NCI-H2196 (cell line): ENCODE data around the gene CRACDL.

Experiments used
- DNase-seq: peaks from one replicate; lab custom pipeline; 2025; ENCODE audit not compliant: unreplicated experiment; lab: John Stamatoyannopoulos, UW

The CRACDL gene

GRCh38 chr2:98778741-98779483 is 157.1 kb downstream of the CRACDL start:
- no peak for DNase-seq

DNA sequence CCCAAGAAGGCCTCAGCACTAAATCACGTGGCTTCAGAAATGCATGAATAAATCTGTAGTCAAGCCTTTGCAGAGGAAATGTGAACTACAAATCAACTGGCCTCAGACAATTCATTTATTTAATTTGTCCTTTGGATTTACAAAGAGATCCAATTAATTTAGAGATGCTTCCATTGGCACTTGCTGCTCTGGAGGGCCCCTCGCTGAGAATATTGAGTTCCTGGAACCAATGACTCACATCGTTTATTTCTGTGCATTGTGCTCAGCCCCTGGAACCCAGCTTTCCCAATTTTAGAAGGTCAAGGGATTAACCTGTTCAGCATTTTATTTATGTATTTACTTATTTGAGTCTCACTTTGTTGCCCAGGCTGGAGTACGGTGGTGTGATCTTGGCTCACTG is 157.9 kb downstream of the CRACDL start:
- DNase-seq = no peak

DNA sequence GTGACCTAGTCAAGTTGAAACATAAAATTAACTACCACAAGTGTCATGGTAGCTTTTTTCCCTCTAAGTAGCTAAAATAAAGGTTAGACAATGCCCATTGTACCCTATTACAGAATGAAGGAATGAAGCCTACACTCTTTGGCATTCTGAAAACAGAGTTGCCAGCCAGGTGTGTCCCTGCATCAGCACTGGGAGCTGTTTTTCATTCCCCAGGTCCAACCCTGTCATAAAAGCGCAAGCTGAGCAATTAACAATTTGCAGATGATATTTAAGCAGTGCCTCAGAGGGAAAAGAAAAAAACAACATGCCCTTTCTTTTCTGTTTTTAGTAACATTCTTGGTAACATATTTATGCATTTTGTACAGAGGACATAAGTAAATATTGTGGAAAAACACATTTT is 158.3 kb downstream of the CRACDL start:
- DNase-seq = no peak

GRCh38 chr2:98777076-98777475 is 158.9 kb downstream of the CRACDL start:
- DNase-seq = no peak

DNA sequence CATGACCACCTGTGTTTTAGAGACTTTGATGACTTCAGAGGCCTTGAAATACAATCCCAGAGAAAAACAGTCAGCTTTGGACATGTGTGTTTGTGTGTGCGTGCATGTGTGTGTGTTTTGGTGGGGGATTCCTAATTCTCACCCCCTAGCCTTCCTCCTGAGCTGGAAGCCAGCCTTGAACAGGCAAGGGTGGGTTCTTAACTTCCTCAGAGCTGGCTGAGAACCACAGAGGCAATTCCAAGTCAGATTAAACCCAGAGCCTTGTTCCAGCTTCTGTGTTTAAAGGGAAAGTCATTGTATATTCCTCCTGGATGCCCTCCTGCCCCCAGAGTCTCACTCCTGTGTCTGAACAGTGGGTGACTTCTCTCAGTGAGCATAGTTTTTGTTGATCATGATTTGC is 159.9 kb downstream of the CRACDL start:
- no peak for DNase-seq

DNA sequence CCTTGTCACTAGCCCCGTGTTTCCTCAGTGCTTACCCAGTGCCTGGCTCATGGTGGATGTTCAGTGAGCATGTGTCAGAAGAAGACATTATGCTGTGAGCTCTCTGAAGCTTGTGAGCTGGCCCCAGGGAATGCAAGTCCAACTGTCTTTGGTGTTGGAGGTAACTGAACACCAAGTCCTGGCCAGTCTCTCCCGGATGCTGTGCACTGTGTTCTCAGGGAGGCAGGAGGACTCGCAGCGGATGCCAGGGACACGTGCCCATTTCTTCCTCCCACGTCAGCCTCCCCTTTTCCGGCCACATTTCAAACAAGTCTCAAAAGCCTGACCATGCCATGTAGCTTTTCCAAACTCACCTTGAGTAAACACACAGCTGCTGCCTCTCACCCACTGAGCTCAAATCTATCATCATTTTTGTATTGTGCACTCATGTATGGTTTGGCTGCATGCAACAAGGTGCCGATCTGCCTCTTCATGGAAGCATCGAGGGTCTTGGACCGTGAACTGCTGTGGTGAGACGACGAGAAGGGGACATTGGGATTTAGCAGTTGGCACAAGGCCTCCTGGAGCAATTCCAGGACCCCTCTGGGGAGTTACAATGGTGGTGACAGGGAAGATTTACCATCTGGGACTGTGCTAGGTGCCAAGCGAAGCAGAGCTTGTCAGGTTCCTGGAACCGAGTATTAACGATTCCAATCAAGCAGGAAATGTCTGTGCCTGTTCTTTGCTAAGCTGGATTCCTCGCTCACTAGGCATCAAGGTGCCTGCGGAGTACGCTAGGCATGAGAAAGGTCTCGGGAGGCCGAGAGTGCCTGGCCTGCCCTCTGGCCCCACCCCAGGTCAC is 160.7 kb downstream of the CRACDL start:
- DNase-seq = peak; percentile 86

DNA sequence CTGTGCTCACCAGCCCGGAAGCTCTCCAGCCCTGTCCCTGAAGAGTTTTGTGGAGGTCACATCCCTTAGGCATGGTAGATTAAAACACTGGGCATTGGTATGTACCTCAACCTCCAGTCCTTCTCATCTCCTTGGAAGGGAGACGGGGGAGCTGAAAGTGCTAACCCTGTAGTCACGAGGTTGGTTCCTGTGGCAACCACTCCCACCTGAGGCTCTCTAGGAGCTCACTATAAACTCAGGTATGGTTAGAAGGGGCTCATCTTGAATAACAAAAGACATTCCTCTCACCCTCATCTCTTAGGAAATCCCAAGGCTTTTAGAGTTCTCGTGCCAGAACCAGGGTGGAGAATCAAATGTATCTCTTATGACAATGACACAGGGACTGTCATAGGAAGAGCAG is 162.1 kb downstream of the CRACDL start:
- DNase-seq = no peak

- no peak for DNase-seq
Measured at GRCh38 chr2:98773169-98773568, 162.9 kb downstream of the CRACDL start.

DNA sequence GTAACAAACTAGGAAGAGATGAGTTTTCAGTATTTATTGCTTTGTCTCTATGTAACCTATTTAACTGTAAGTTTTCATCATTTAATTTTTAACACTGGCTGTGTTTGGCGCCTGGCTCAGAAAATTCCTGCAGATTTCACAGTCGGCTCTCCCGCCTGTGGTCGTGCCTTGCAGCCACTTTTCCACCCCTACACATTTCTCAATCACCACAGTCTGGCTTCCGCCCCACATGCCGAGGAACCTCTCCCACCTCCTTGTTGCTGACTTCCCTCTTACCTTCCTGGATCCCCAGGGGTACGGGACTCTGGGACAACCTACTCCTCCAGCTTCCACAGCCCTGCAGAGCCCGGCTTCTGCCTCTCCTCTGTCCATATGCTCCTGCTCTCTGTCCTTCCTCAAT is 163.5 kb downstream of the CRACDL start:
- no peak for DNase-seq

DNA sequence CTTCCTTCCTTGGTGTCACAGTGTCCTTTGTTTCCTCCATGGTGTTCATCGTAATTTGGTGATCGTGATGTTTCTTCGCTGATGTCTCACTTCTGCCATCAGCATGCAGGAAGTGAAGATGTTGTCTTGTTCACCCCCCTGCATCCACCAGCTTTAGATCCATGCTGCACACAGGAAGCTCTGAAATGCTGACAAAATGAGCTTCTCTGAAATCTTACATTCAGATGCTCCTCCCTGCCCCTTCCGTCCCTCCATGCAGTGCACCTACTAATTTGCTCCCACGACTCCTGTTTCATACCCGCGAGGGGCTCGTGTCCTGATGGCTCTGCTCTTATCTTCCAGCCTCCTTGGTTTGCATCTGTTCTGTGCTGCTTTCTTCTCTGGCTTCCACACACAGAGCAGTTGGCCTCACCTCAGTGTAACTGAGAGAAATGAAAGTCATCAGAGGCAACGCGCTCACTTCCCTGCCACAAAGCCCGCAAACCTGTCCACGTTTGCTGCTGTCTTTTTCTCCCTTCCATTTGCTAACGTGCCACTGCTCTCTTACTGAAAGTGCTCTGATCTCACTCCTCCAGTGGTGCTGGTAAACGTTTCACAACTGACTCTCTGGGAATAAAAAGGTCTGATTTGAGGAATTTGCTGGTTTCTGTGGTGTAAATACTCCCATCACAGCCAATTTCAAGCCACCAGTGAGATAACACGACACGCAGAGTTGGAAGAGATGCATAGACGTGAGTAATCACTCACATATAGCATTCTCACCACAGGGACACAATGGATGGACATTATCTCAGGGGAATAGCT is 164.1 kb downstream of the CRACDL start:
- no peak for DNase-seq

GRCh38 chr2:98771264-98771663 is 164.8 kb downstream of the CRACDL start:
- DNase-seq = no peak

DNA sequence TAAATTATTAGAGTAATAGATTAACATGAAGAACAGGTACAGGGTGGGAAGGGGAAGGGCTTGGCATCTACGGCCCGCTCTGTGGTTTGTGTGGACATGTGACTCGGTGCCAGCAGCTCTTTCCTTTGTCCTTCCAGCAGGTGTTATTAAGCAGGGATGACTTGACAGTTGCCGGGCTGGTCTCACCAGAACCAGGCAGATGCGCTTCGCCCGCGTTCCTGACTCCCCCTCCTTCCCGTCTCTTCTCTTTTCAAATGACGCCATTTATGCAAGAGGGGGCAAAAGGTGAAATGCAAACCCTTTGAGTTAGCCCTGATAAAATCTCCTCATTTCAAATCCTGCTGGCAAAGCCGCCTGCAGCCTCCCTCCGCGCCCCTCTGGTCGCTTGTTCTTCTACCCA is 166.2 kb downstream of the CRACDL start:
- peak; percentile 94 for DNase-seq

DNA sequence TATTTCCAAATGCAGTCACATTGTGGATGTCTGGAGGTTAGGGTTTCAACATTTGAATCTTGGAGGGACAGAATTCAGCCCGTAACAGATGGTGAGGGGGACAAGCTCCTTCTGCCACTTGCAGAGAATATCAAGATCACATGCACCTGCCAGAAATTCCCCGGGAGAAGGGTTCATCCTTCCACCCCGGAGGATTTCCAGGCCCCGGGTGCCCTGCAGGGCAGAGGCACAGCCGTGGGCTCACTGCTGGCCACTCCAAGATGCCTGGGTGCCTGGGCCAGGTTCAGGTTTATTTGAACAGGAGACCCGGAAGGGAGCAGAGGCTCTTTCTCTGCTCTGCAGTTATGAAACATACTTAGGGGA is 166.9 kb downstream of the CRACDL start:
- no peak for DNase-seq

DNA sequence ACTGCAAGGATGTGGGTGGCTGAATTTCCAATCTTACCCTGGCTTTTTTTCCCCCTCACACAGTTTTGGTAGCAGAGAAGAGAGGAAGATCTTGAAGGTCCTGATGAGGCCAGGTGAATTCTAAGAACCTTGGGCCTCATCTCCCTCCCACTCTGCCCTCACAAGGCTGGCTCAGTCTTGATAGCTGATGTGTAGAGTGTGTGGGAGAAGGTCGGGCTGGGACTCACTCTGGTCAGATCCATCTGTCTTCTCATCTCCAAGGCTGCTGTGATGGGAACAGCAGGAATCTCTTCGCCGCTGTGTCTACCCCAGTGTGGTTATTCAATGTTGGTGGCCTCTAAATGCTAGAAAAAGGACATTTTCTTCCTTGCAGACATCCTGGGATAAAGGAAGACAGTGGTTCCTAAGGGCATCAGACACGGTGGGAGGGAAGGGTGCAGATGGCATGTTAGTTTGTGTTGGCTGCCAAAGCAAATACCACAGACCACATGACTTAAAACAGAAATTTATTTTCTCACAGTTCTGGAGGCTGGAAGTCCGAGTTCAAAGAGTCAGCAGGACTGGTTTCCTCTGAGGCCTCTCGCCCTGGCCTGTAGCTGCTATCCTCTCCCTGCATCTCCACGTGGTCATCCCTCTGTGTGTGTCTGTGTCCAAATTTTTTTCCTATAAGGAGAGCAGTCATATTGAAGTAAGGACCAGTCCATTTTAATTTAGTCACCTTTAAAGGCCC is 167.5 kb downstream of the CRACDL start:
- peak; percentile 74 for DNase-seq

- DNase-seq = no peak
Measured at GRCh38 chr2:98764499-98764898, 171.5 kb downstream of the CRACDL start.

- DNase-seq = no peak
Measured at GRCh38 chr2:98763209-98763951, 172.6 kb downstream of the CRACDL start.

GRCh38 chr2:98761909-98762308 is 174.1 kb downstream of the CRACDL start:
- DNase-seq = no peak

DNA sequence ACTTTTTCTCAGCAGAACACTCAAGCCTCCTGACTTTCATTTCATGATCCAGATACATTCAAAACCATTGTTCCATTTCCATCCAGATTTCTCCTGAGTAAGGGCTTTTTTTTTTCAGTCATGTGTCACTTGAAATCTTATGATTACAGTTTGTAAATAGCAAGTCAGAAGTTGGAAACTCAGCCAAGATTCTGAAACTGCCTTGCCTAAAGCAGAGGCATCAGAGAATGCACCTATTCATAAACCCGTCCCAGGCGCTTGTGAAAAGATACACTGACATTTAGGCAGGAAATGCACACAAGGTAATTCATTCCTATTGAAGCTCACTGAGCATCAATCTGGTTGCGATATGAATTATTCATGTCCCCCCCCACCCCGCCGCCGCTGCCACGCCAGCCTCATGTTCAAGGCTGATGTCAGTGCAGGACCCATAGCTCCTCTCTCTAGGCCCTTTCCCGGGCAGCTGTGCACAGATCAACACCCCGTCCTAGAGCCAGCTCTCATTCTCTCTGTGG is 174.7 kb downstream of the CRACDL start:
- DNase-seq = peak; percentile 27

DNA sequence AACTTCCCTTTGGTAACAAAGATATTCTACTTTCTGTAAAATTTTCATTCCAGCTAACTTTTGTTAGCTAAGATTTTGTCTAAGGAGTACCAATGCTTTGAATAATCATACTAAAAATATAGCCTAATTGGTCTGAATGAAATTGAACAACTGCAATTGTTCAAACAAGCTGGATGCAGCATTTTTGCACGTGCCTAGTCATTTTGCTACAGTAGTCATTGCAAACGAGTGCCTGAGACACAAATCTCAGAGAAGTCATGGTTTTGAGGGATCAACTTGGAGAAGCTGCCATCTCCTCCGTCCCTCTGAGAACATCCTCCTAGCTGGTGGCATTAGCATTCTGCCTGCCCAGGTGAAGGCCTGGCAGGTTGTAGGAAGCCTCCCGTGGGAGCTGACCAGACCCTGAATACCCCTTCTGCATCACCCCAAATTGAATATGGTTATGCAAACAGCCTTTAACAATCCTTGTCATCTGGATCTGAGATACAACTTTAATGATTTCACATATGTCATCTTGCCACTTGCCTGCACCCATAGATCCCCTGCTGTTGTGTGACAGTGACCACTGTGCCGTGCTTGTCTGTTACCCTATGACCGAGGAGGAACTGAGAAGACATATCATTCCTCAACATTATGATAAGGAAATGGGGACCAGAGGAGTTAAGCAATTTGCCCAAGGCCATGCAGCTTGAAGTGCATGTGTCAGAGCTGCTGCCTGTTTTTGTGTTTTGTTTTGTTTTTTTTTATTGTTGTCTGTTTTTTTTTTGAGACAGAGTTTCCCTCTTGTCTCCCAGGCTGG is 176.0 kb downstream of the CRACDL start:
- no peak for DNase-seq
